NCI-H774 (cell line): Measurements from ENCODE around the gene ITPKB.
"Not testable (repeated sequence)": the region's sequence is repeated elsewhere in the genome, so short reads cannot be mapped to it uniquely, and the experiment has no call there.

Experiments
- DNase-seq: peaks from one replicate; lab custom pipeline; 2025; lab: John Stamatoyannopoulos, UW

The ITPKB gene

GRCh38 chr1:226651041-226651731 is 87.9 kb downstream of the ITPKB start:
- no peak for DNase-seq

GRCh38 chr1:226650236-226650841 is 88.7 kb downstream of the ITPKB start:
- DNase-seq = no peak

DNA sequence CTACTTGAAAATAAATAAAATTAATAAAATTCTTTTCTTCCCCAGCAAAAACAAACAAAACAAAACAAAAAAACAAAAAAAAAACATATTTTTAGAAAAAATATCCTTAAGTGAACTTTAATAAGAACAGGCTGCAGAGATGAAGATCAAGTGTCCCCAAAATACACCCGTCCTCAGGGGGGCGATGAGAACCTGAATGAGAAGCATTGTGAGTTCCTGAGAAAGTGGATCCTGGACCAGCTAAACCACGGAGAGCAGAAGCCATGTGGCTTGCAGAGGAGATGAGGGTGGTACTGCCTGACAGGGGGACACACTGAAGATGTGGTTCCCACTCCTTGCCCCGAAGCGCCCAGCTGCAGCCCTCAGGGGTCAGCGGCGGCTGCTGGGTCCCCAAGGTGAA is 89.3 kb downstream of the ITPKB start:
- no peak for DNase-seq

GRCh38 chr1:226649244-226649643 is 89.8 kb downstream of the ITPKB start:
- no peak for DNase-seq

GRCh38 chr1:226648421-226648820 is 90.7 kb downstream of the ITPKB start:
- no peak for DNase-seq

DNA sequence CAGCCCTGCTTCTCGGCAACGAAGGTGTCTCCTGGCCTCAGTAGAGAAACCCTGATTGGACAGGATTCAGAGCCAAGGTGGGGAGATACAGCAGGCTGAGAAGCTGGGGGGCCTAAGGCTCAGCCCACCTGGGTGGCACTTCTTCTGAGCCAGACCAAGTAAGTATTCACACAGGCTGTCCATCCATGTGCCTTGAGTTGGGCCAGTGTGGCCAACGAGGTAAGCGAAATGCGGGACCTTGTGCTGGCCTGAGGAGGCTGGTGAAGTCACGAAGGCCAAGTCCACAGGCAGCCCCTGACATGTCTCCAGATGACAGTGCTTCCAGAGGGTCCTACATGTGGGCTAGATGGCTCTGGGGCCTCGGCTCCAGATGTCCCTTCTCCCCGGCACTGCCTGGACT is 91.4 kb downstream of the ITPKB start:
- no peak for DNase-seq

GRCh38 chr1:226646870-226647449 is 92.1 kb downstream of the ITPKB start:
- DNase-seq = no peak

DNA sequence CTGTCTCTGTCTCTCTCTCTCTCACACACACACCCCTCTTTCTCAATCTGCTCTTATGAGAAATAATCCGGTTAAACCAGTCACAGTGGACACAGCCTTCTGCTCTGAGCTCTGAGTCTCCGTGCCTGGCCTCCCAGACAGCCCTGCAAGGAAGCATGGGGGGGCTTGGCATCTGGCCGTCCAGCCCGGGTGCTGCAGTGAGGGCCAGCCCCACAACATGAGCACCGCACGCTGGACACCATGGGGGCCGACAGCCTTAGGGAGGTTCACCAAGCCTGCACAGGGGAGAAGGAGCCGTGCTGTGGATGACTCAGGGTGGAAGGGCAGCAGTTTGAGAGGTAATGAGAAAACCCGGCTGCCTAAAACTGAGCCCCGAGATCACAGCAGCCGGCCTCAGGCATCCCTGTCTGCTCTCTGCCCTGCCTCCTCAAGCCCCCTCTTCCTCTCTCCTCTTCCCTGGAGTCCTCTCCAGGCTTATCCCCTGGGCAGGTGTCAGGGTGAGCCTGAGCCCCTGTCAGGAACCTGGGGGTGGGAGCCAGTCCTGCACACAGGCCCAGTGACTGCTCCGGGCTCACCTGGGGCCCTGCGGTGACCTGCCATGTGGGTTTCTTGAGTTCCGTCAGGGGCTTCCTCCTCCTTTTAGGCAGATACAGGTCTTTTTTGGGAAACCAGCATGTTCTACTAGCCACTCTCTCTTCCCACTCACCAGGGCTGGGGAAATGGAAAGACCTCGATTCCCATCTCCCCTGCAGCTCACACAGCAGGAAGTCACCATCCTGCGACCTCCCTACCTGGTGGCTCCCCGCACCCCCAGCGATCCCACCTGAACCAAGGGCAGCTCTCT is 92.8 kb downstream of the ITPKB start:
- DNase-seq = no peak

- DNase-seq = no peak
Measured at GRCh38 chr1:226645279-226645976, 93.7 kb downstream of the ITPKB start.

GRCh38 chr1:226644541-226645176 is 94.4 kb downstream of the ITPKB start:
- DNase-seq = no peak

GRCh38 chr1:226643611-226644540 is 95.2 kb downstream of the ITPKB start:
- no peak for DNase-seq

- no peak for DNase-seq
Measured at GRCh38 chr1:226643177-226643576, 95.9 kb downstream of the ITPKB start.

DNA sequence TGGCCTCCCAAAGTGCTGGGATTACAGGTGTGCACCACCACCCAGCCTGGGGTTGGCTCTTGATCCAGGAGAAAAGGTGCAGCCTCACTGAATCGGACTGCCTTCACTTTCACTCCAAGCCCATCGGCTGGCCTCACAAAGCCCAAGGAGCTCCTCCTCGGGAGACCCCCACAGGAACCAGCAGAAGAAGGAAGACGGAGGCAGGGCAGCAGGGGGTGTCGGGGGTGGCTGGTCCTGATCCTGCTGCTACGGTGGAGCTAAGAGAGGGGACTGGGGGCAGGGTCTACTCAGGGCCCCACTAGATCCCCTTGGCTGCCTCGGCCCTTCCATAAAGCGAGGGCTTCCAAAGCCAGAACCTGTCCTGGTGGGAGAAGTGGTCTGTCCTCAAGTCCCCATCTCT is 96.7 kb downstream of the ITPKB start:
- DNase-seq = no peak

DNA sequence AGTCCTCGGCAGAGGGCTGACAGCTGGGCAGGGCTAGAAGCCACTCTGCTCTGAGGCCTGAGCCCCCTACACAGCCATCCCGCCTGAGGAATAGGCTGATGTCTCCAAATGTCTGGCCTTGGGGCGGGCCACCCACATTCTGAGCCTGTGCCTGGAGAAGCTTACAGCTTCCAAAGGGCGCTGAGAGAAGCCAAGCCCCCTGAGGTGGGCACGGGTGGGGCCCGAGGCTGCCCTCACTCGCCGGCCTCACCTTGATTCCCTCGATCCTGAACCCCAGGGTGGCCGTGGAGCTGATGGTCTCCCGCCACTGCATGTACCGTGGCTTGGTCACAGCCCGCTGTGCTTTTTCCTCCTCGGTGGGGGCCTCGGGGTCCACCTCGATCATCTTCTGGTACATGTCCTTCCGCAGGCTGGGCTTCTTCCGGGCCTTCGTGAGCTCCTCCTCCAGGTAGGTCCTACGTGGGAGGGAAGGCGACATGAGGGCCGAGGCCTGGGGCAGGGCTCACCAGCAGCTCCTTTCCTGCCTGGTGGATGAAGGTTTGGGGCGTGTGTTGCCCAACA is 97.3 kb downstream of the ITPKB start:
- DNase-seq = no peak

GRCh38 chr1:226640321-226641136 is 98.6 kb downstream of the ITPKB start:
- DNase-seq = no peak

GRCh38 chr1:226639631-226640061 is 99.4 kb downstream of the ITPKB start:
- no peak for DNase-seq

- not testable (repeated sequence) for DNase-seq
Measured at GRCh38 chr1:226639206-226639605, 99.9 kb downstream of the ITPKB start.

DNA sequence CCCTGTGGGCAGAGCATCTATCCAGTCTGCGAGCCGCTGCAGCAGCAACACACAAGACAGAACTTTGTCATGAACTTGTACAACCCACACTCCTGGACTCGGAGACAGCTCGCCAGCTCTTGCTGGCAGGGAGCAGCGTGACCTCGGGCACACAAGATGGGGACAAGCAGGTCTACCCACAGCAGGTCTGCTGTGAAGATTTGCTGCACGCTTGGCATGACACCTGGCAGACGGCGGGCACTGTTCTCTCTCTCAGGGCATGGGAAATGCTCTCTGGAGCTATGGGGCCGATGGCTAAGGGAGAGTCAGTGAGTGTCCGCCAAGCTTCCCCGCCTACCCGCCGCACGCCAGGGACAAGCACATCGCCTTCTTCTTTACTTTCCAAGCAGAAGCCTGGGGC is 100.5 kb downstream of the ITPKB start:
- no peak for DNase-seq

- no peak for DNase-seq
Measured at GRCh38 chr1:226638001-226638601, 101.0 kb downstream of the ITPKB start.
